IMR-90 (cell line): ENCODE data around the gene MAP3K3. TPM values are rescaled to one million over a fixed set of nuclear protein-coding genes. Genes with fewer than 3 reads are reported as not detected.

ENCODE experiments used
- ATAC-seq: fragments of 200-7000 bp; cut with Tn5 transposase; 2 replicates; pipeline ENCODE4 v1.9.1; 2020; ENCODE audit warnings: low read depth, mild to moderate bottlenecking, moderate library complexity
- BruUV-seq: library from RNA; stranded (reverse); fragments of 400-500 nt; replicated peaks from 2 replicates; lab custom pipeline; 2021; lab: Mats Ljungman, UMichigan
- CTCF ChIA-PET: fragments of 300-600 bp; formaldehyde crosslinking; extraction: SDS; loops from one replicate; lab custom pipeline; 2021; ENCODE audit warnings: antibody characterized with exemption; lab: Yijun Ruan, JAX
- POLR2A ChIA-PET: fragments of 300-600 bp; sonication (Branson Sonifier 250); formaldehyde crosslinking; loops from one replicate; lab custom pipeline; 2022; ENCODE audit warnings: antibody characterized with exemption; ENCODE audit not compliant: unreplicated experiment; lab: Charles Lee
- DNase-seq: peaks from one replicate; pipeline ENCODE4 v3.0.0; 2013
- H2AFZ ChIP-seq: replicated peaks from 2 replicates; pipeline ENCODE3; 2013; ENCODE audit warnings: low read length, mild to moderate bottlenecking; ENCODE audit not compliant: poor library complexity
- H2AK5ac ChIP-seq: 2 replicates; pipeline ENCODE4 v1.6.1; 2013; ENCODE audit warnings: low read depth, low read length, inconsistent platforms
- H2AK9ac ChIP-seq: replicated peaks from 2 replicates; pipeline ENCODE3; 2013; ENCODE audit warnings: mild to moderate bottlenecking, low read depth, low read length, moderate library complexity; ENCODE audit not compliant: poor library complexity
- H2BK120ac ChIP-seq: 2 replicates; pipeline ENCODE4 v1.6.1; 2013; ENCODE audit warnings: low read depth, low read length, inconsistent platforms
- H2BK15ac ChIP-seq: 3 replicates; pipeline ENCODE4 v1.6.1; 2013; ENCODE audit warnings: low read depth, low read length, inconsistent platforms
- H2BK20ac ChIP-seq: 2 replicates; pipeline ENCODE4 v1.6.1; 2013; ENCODE audit warnings: low read depth, mild to moderate bottlenecking, inconsistent platforms, low read length, moderate library complexity
- H2BK5ac ChIP-seq: 2 replicates; pipeline ENCODE4 v1.6.1; 2013; ENCODE audit warnings: mild to moderate bottlenecking, low read depth, low read length, inconsistent platforms; ENCODE audit not compliant: poor library complexity, severe bottlenecking
- H3K14ac ChIP-seq: replicated peaks from 2 replicates; pipeline ENCODE4 v1.6.1; 2013; ENCODE audit warnings: low read depth, low read length, inconsistent platforms
- H3K18ac ChIP-seq: 2 replicates; pipeline ENCODE4 v1.6.1; 2013; ENCODE audit warnings: low read depth, low read length, control low read depth
- H3K23ac ChIP-seq: 2 replicates; pipeline ENCODE4 v1.6.1; 2013; ENCODE audit warnings: low read depth, low read length, inconsistent platforms
- H3K27ac ChIP-seq: 2 replicates; pipeline ENCODE4 v1.5.1; 2013; ENCODE audit warnings: mild to moderate bottlenecking, control low read depth, low read length; ENCODE audit not compliant: insufficient read depth
- H3K27me3 ChIP-seq: 2 replicates; pipeline ENCODE4 v1.6.1; 2013; ENCODE audit warnings: low read length; ENCODE audit not compliant: control insufficient read depth, insufficient read depth
- H3K36me3 ChIP-seq: 2 replicates; pipeline ENCODE4 v1.6.1; 2013; ENCODE audit warnings: low read length, mixed read lengths; ENCODE audit not compliant: control insufficient read depth, insufficient read depth
- H3K4ac ChIP-seq: 2 replicates; pipeline ENCODE4 v1.6.1; 2013; ENCODE audit warnings: low read depth, low read length, inconsistent platforms
- H3K4me1 ChIP-seq: 2 replicates; pipeline ENCODE4 v1.6.1; 2013; ENCODE audit warnings: low read length, mixed read lengths; ENCODE audit not compliant: control insufficient read depth, insufficient read depth
- H3K4me2 ChIP-seq: 2 replicates; pipeline ENCODE4 v1.6.1; 2013; ENCODE audit warnings: low read depth, mild to moderate bottlenecking, control low read depth, low read length, moderate library complexity
- H3K4me3 ChIP-seq: 2 replicates; pipeline ENCODE4 v1.5.1; 2013; ENCODE audit warnings: low read depth, mild to moderate bottlenecking, control low read depth, low read length, moderate library complexity; ENCODE audit not compliant: insufficient read depth
- H3K56ac ChIP-seq: 2 replicates; pipeline ENCODE4 v1.6.1; 2013; ENCODE audit warnings: low read length, inconsistent platforms; ENCODE audit not compliant: insufficient read depth; ENCODE audit errors: extremely low read depth
- H3K79me1 ChIP-seq, 2 experiments: 2 replicates each; pipeline ENCODE4 v1.6.1; 2013; ENCODE audit warnings: low read length in 2 of 2, inconsistent platforms in 1 of 2, low read depth in 1 of 2
- H3K9ac ChIP-seq: 2 replicates; pipeline ENCODE4 v1.6.1; 2013; ENCODE audit warnings: low read depth, low read length, control low read depth
- H3K9me1 ChIP-seq: 2 replicates; pipeline ENCODE4 v1.6.1; 2013; ENCODE audit warnings: low read length, inconsistent platforms; ENCODE audit not compliant: insufficient read depth
- H3K9me3 ChIP-seq: 2 replicates; pipeline ENCODE4 v1.6.1; 2013; ENCODE audit warnings: low read length; ENCODE audit not compliant: control insufficient read depth, insufficient read depth
- H4K20me1 ChIP-seq: 2 replicates; pipeline ENCODE4 v1.6.1; 2013; ENCODE audit warnings: low read length, inconsistent platforms; ENCODE audit not compliant: insufficient read depth
- H4K5ac ChIP-seq: 2 replicates; pipeline ENCODE4 v1.6.1; 2013; ENCODE audit warnings: mild to moderate bottlenecking, low read depth, low read length, control low read depth
- H4K8ac ChIP-seq, 2 experiments: 2 replicates each; pipeline ENCODE4 v1.6.1; 2013; ENCODE audit warnings: low read depth in 2 of 2, low read length in 2 of 2, control low read depth in 1 of 2, inconsistent platforms in 1 of 2
- H4K91ac ChIP-seq: 2 replicates; pipeline ENCODE4 v1.6.1; 2013; ENCODE audit warnings: low read depth, low read length, inconsistent platforms; ENCODE audit not compliant: insufficient read depth
- CEBPB ChIP-seq: IDR thresholded peaks from 2 replicates; pipeline ENCODE4 v1.6.1; 2012; ENCODE audit warnings: low read depth, low read length, improper control_type of control experiment
- POLR2A ChIP-seq: IDR thresholded peaks from 2 replicates; pipeline ENCODE4 v1.6.1; 2012; ENCODE audit warnings: mild to moderate bottlenecking, low read depth, low read length
- WGBS, 2 experiments: methylation state at CpG; one replicate each; pipeline versions ENCODE4 v1.1.5 to v1.1.7; 2013; ENCODE audit warnings: missing lambda C conversion rate in 2 of 2; ENCODE audit not compliant: insufficient read length in 1 of 2; ENCODE audit errors: extremely low coverage in 2 of 2; 5-methylcytosine and 5-hydroxymethylcytosine counted together
- dilution Hi-C: fragments of 300-500 bp; cut with HindIII; formaldehyde crosslinking; loops from one replicate; pipeline ENCODE4 v1.14.3; 2018; ENCODE audit warnings: low sequenced_read_pairs; ENCODE audit not compliant: unreplicated experiment
- in situ Hi-C: fragments of 300-500 bp; cut with MboI; formaldehyde crosslinking; loops from 3 replicates; pipeline ENCODE4 v1.14.3; 2019; ENCODE audit warnings: low sequenced_read_pairs, inconsistent platforms, mixed read lengths
- intact Hi-C: fragments of 100-400 bp; cut with micrococcal nuclease; formaldehyde crosslinking; loops from 2 replicates; pipeline ENCODE4 v1.10.0; 2022
- polyA plus RNA-seq, 3 experiments: library from polyadenylated mRNA; depleted of rRNA; stranded (reverse); fragments of >200 nt; gene quantifications; 2 replicates each; pipeline ENCODE4 v1.2.3, GENCODE V29; 2012; ENCODE audit warnings: low replicate concordance in 1 of 3
- total RNA-seq: library from RNA; depleted of rRNA; stranded (reverse); fragments of >200 nt; gene quantifications from 2 replicates; pipeline ENCODE4 v1.2.3, GENCODE V29; 2012

Gene MAP3K3
- total and polyA plus RNA-seq, 2 of the 4 experiments (the other 2 are of a cell fraction) = 19.1 to 25.6 TPM

DNA sequence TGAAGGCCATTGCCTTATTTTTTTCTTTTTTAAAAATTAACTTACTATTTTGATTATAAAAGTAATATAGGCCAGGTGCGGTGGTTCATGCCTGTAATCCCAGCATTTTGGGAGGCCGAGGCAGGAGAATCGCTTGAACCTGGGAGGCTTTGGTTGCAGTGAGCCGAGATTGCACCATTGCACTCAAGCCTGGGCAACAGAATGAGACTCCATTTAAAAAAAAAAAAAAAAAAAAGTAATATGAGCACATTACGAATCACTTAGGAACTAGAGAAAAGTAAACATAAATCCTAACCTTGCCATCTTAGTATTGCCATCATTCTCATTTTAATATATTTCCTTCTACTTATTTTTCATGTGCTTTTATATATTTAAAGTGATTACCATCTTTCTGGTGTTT lies 34.4 kb upstream of the MAP3K3 start:
- in situ Hi-C loops = no loop called here
- no peak overlapping the region for H4K8ac ChIP-seq
- dilution Hi-C loops = no loop called here
- H3K36me3 ChIP-seq = peaks cover 61% of the 10 kb centered on the region
- H2AK9ac ChIP-seq = no peak overlapping the region
- POLR2A ChIA-PET = no interaction called here
- peaks cover 5% of the 10 kb centered on the region; the same call in 1 of the 2 replicates for H3K9me1 ChIP-seq
- H3K14ac ChIP-seq = no peak overlapping the region
- no peak overlapping the region for H3K4ac ChIP-seq
- TF ChIP-seq CEBPB (peak; percentile 54; the same call in 1 of the 2 replicates), POLR2A (no peak)
- peak; percentile 31 for DNase-seq
- CTCF ChIA-PET = interaction anchor here (0.6 to 0.7 kb wide), 3 partner anchors 11 to 58 kb away, joined by 6 to 7 read pairs (median 7); no protein-coding TSS in a partner anchor
- 0 out of 2 replicates have a peak, but pooled peaks have one; percentile 29 for ATAC-seq
- H3K9ac ChIP-seq = no peak overlapping the region
- H3K27ac ChIP-seq = no peak overlapping the region
- no peak overlapping the region for H2AK5ac ChIP-seq
- H3K23ac ChIP-seq = no peak overlapping the region
- no peak overlapping the region for H3K4me2 ChIP-seq
- H3K9me3 ChIP-seq = no peaks in the 10 kb centered on the region
- no peak overlapping the region for H2BK120ac ChIP-seq
- H3K79me1 ChIP-seq = peaks cover 21 to 48% of the 10 kb centered on the region in 2 experiments; a peak in 3 of 4 replicates
- H4K20me1 ChIP-seq = peaks cover 4% of the 10 kb centered on the region; the same call in 1 of the 2 replicates
- intact Hi-C loops = no loop called here
- H3K27me3 ChIP-seq = no peaks in the 10 kb centered on the region
- no peak overlapping the region for H3K18ac ChIP-seq
- H3K56ac ChIP-seq = no peak overlapping the region
- no peak overlapping the region for H2BK20ac ChIP-seq
- BruUV-seq = no TSS peak
- H2AFZ ChIP-seq = no peak overlapping the region
- H3K4me1 ChIP-seq = no peaks in the 10 kb centered on the region
- no peak overlapping the region for H4K91ac ChIP-seq
- no peak overlapping the region for H2BK5ac ChIP-seq
- no peak overlapping the region for H4K5ac ChIP-seq
- no peak overlapping the region for H3K4me3 ChIP-seq
- WGBS, 2 experiments = no CpG with 5 or more reads among the region's 5 CpGs
- no peak overlapping the region for H2BK15ac ChIP-seq
